ENCODE data around the gene SLC12A2.

SLC12A2 gene

GRCh38 chr5:128099944-128100343 lies 16.4 kb downstream of the SLC12A2 start:
- no peak for DNase-seq

- no peak for DNase-seq
These were observed 17.4 kb downstream of the SLC12A2 start for GRCh38 chr5:128100860-128101557.

- no peak for DNase-seq
These were observed 18.1 kb downstream of the SLC12A2 start for GRCh38 chr5:128101676-128102075.

- DNase-seq = no peak
These were observed 21.6 kb downstream of the SLC12A2 start for GRCh38 chr5:128105203-128105602.

- DNase-seq = no peak
These were observed 25.6 kb downstream of the SLC12A2 start for GRCh38 chr5:128109138-128109537.

GRCh38 chr5:128109766-128110165 lies 26.2 kb downstream of the SLC12A2 start:
- DNase-seq = no peak

GRCh38 chr5:128111818-128112448 lies 28.4 kb downstream of the SLC12A2 start:
- DNase-seq = peak; percentile 4

- DNase-seq = no peak
These were observed 32.9 kb downstream of the SLC12A2 start for GRCh38 chr5:128116445-128116844.

- DNase-seq = no peak
These were observed 34.6 kb downstream of the SLC12A2 start for GRCh38 chr5:128118214-128118613.

- DNase-seq = no peak
These were observed 38.1 kb downstream of the SLC12A2 start for GRCh38 chr5:128121651-128122050.

GRCh38 chr5:128123936-128124335 lies 40.4 kb downstream of the SLC12A2 start:
- DNase-seq = no peak

- no peak for DNase-seq
These were observed 42.7 kb downstream of the SLC12A2 start for GRCh38 chr5:128126241-128126640.

GRCh38 chr5:128132499-128132898 lies 48.9 kb downstream of the SLC12A2 start:
- no peak for DNase-seq

GRCh38 chr5:128135286-128135685 lies 51.7 kb downstream of the SLC12A2 start:
- no peak for DNase-seq

- DNase-seq = no peak
These were observed 60.3 kb downstream of the SLC12A2 start for GRCh38 chr5:128143911-128144310.

GRCh38 chr5:128144491-128144890 lies 60.9 kb downstream of the SLC12A2 start:
- no peak for DNase-seq

- DNase-seq = no peak
These were observed 63.1 kb downstream of the SLC12A2 start for GRCh38 chr5:128146671-128147070.

- no peak for DNase-seq
These were observed 71.4 kb downstream of the SLC12A2 start for GRCh38 chr5:128154943-128155342.

- DNase-seq = no peak
These were observed 72.2 kb downstream of the SLC12A2 start for GRCh38 chr5:128155776-128156175.

- DNase-seq = peak; percentile 1
These were observed 73.0 kb downstream of the SLC12A2 start for GRCh38 chr5:128156521-128156920.

GRCh38 chr5:128158342-128158741 lies 74.8 kb downstream of the SLC12A2 start:
- DNase-seq = no peak

- DNase-seq = no peak
These were observed 80.4 kb downstream of the SLC12A2 start for GRCh38 chr5:128163991-128164390.

GRCh38 chr5:128169401-128170017 lies 85.9 kb downstream of the SLC12A2 start:
- no peak for DNase-seq

GRCh38 chr5:128172102-128172501 lies 88.5 kb downstream of the SLC12A2 start:
- DNase-seq = no peak

Measured in suppressor macrophage treated with lipopolysaccharide for 4 hours (primary cell).